ENCODE data around the gene RASGRP4. TPM values are rescaled to one million over a fixed set of nuclear protein-coding genes. Genes with fewer than 3 reads are reported as not detected.

RASGRP4 gene
- total and polyA plus RNA-seq, 10 donors = 1.7 to 59.9 (median 19.5) TPM

DNA sequence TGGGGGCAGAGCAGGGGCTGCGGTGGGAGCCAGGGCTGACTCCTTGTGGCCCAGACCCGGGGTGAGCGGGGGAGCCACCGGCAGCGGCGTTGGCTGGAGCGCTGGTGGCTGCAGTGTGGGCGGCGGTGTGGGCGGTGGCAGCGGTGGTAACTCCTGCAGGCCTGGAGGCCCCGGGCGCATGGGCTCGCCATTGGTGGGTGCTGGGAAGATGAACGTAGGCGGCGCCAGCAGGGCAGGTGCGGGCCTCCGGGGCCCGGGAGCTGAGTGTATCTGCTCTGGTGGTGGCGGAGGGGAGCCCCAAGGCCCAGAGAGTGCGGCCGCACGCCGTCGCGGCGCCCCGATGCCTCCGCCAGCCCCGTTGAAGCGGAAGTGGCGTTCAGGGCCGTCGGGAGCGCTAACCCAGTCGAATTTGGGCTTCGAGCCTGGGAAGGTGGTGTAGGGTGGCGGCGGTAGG is 40.2 kb downstream of the RASGRP4 start:
- DNase-seq = no peak
- no peaks in the 10 kb centered on the region for H3K9me3 ChIP-seq
- intact Hi-C loops (cut with DNase I; ENCODE audit: low total_unique reads) = no loop called here
- H3K27me3 ChIP-seq (replicated peaks in 1 of 7) = peaks cover 0 to 77% (median 48%) of the 10 kb centered on the region in 7 donors
- H3K4me1 ChIP-seq = peaks cover 30 to 52% (median 42%) of the 10 kb centered on the region in 6 donors
- WGBS, 5 donors = 34 to 65% (median 36%) methylated on average over 17 to 40 of the region's 40 CpGs
- H3K27ac ChIP-seq = no peak overlapping the region
- TF ChIP-seq POLR2A (IDR thresholded peaks at IDR 0.05) (no peak), POLR2AphosphoS5 (IDR thresholded peaks at IDR 0.05) (peak in 1 of 3 donors; percentile 24)
- TF ChIP-seq, protein P1, sequence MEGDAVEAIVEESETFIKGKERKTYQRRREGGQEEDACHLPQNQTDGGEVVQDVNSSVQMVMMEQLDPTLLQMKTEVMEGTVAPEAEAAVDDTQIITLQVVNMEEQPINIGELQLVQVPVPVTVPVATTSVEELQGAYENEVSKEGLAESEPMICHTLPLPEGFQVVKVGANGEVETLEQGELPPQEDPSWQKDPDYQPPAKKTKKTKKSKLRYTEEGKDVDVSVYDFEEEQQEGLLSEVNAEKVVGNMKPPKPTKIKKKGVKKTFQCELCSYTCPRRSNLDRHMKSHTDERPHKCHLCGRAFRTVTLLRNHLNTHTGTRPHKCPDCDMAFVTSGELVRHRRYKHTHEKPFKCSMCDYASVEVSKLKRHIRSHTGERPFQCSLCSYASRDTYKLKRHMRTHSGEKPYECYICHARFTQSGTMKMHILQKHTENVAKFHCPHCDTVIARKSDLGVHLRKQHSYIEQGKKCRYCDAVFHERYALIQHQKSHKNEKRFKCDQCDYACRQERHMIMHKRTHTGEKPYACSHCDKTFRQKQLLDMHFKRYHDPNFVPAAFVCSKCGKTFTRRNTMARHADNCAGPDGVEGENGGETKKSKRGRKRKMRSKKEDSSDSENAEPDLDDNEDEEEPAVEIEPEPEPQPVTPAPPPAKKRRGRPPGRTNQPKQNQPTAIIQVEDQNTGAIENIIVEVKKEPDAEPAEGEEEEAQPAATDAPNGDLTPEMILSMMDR (IDR thresholded peaks at IDR 0.05 in 8 of 11, conservative IDR thresholded peaks at IDR 0.05 in 3 of 11) = no peak
- peaks cover 3 to 56% (median 42%) of the 10 kb centered on the region in 6 donors for H3K36me3 ChIP-seq
- H3K4me3 ChIP-seq = peak overlapping the region in 3 of 8 donors; percentile 3 to 73 (median 41)

DNA sequence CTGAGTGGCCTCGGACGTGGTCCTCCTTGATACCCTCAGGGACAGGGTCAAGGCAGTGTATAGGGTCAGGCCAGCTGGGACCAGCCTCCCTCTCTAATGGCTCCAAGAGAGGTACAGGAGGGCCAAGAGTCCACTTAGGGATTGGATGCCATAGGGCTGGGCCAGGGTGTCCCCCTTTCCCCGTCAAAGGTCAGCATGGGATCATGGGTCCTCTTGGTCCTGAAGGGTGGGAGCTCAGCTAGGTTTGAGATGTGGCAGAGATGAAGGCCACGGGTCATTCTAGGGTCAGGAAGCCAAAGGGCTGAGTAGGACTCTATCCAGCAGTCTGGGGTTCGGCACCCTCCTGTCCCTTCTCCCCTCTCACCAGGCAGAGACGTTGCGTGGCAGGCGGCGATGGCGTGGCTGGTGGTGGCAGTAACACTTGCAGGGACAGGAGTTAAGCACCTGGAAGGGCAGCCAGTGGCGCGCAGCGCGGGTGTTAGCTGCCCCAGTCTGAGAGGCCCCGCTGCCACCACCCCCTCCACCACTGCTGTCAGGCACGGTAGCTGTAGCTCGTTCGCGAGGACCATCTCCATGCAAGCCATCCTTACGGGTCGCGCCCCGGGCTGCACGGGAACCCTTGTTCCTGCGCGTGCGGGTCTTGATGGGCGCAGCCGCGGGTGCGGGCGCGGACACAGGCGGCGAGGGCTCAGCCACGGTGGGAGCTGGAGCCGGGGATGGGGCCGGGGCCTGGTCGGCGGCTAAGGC is 40.8 kb downstream of the RASGRP4 start:
- peaks cover 0 to 72% (median 48%) of the 10 kb centered on the region in 7 donors for H3K27me3 ChIP-seq (replicated peaks in 1 of 7)
- 78 to 88% (median 87%) methylated on average over 31 to 40 of the region's 40 CpGs for WGBS, 5 donors
- peak in 2 of 3 donors; percentile 11 to 46 for TF ChIP-seq POLR2AphosphoS5 (IDR thresholded peaks at IDR 0.05)
- TF ChIP-seq, protein P1 (IDR thresholded peaks at IDR 0.05 in 8 of 11, conservative IDR thresholded peaks at IDR 0.05 in 3 of 11) = no peak
- H3K9me3 ChIP-seq = no peaks in the 10 kb centered on the region
- no peak overlapping the region for H3K27ac ChIP-seq
- peak overlapping the region in 1 of 8 donors; percentile 73 for H3K4me3 ChIP-seq
- intact Hi-C loops (cut with DNase I; ENCODE audit: low total_unique reads) = no loop called here
- peaks cover 30 to 52% (median 42%) of the 10 kb centered on the region in 6 donors for H3K4me1 ChIP-seq
- no peak for DNase-seq
- H3K36me3 ChIP-seq = peaks cover 3 to 62% (median 46%) of the 10 kb centered on the region in 6 donors

DNA sequence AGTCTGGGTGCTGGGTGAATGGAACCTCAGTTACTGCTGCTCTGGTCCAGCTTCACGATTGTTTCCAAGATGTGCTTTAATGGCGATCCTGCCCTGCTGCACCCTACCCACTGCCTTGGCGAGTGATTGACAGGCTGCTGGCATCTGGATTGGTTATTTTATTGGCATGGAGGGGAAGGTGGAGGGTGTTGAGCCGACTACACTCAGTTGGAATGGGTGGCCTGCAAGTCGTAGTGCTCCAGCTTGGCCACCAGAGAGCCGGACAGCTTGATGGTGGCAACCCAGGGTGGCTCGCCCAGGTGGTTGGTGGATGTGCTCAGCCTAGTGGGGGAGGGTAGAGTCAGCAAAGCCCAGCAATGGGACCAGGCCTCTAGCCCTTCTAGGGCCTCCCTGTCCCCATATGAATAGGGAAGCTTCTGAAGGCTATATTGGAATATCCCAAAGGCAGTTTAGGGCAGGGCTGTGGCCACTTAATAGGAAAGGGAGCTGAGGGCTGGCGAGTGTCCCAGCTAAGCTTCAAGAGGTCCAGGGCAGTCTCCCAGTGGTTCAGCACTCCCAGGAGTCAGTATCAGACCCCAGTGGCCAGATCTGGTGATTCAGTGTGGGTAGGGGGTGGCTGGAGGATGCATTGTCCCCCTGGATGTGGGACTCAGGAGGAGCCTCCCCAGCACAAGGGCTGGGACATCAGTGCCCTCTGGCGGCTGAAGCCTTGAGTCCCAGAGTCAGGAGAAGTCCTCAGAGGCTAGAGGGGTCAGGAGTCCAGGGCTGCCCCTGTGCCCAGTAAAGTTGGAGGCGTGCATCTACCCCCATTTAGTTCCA is 41.6 kb downstream of the RASGRP4 start:
- intact Hi-C loops (cut with DNase I; ENCODE audit: low total_unique reads) = no loop called here

More for the DNA sequence above, 41.6 kb downstream of the RASGRP4 start:
- no peaks in the 10 kb centered on the region for H3K9me3 ChIP-seq
- TF ChIP-seq, protein P1 (IDR thresholded peaks at IDR 0.05 in 8 of 11, conservative IDR thresholded peaks at IDR 0.05 in 3 of 11) = no peak
- TF ChIP-seq POLR2A (IDR thresholded peaks at IDR 0.05) (no peak), POLR2AphosphoS5 (IDR thresholded peaks at IDR 0.05) (no peak)
- no peak overlapping the region for H3K27ac ChIP-seq
- peaks cover 0 to 64% (median 44%) of the 10 kb centered on the region in 7 donors for H3K27me3 ChIP-seq (replicated peaks in 1 of 7)
- H3K4me3 ChIP-seq = no peak overlapping the region
- H3K4me1 ChIP-seq = peaks cover 30 to 49% (median 39%) of the 10 kb centered on the region in 6 donors
- 81 to 92% (median 88%) methylated on average over 5 to 10 of the region's 10 CpGs for WGBS, 5 donors
- DNase-seq = no peak
- peaks cover 6 to 70% (median 55%) of the 10 kb centered on the region in 6 donors for H3K36me3 ChIP-seq
